Small intestine (tissue), 4 donors: Measurements from ENCODE around the gene PARK7. TPM values are rescaled to one million over a fixed set of nuclear protein-coding genes. Genes with fewer than 3 reads are reported as not detected.

Experiments
- polyA plus RNA-seq, 4 donors: library from polyadenylated mRNA; stranded (reverse) in 3 of 4; unstranded in 1 of 4; fragments of 200-250 nt in 3 of 4; fragments of 120-200 nt in 1 of 4; gene quantifications; one replicate each; pipeline versions ENCODE4 v1.2.1 to v1.2.3, GENCODE V29; 2013
- donor health status: healthy with polysubstance abuse.
- donor health status: Bipolar disorder and iron deficiency.
- donor health status: healthy.

PARK7 gene
- polyA plus RNA-seq, 4 donors: 199 to 297 (median 222) TPM

Other genes with a start within 250 kb of the PARK7 start
- gene VAMP3, start 190.4 kb upstream of the PARK7 start, polyA plus RNA-seq: 100 to 1,000 TPM in 1 of 4 donors, 10 to 100 TPM in 3; 51.8 to 117 (median 79.8) TPM
- 1 to 10 TPM; 2.5 to 4.9 (median 3.5) TPM for gene PER3, start 177.4 kb upstream of the PARK7 start, polyA plus RNA-seq
- gene UTS2, start 108.6 kb upstream of the PARK7 start, polyA plus RNA-seq: 1 to 10 TPM in 1 of 4 donors, under 1 TPM in 2, not detected in 1; 0.33 to 1.9 (median 0.68) TPM
- gene TNFRSF9, start 20.9 kb upstream of the PARK7 start, polyA plus RNA-seq: under 1 TPM in 2 of 4 donors, not detected in 2; 0.13 to 0.38 TPM
- gene ERRFI1, start 64.6 kb downstream of the PARK7 start, polyA plus RNA-seq: 10 to 100 TPM; 22.8 to 39.1 (median 34.1) TPM